C1 segment of cervical spinal cord (tissue), 14 donors: ENCODE data around the gene IL23R.

Experiments used
- DNase-seq, 14 donors: peaks; one replicate each; lab custom pipeline; 2025; lab: John Stamatoyannopoulos, UW

The IL23R gene

GRCh38 chr1:67304023-67304422 lies 137.8 kb downstream of the IL23R start:
- no peak for DNase-seq

GRCh38 chr1:67306547-67306946 lies 140.3 kb downstream of the IL23R start:
- DNase-seq, result no peak

GRCh38 chr1:67307251-67308060 lies 141.2 kb downstream of the IL23R start, which contains the start of gene IL12RB2:
IL12RB2 (plus strand) TSS chr1:67307873; CDS start chr1:67320369, 12,496 bp downstream.
- DNase-seq, result no peak

- no peak for DNase-seq
These were observed 141.9 kb downstream of the IL23R start for GRCh38 chr1:67308136-67308535.
